Measurements from ENCODE around the gene MACROD2.

Gene MACROD2

GRCh38 chr20:14889496-14890255 lies 894.4 kb downstream of the MACROD2 start:
- DNase-seq (ENCODE audit: low spot score): no peak
- in situ Hi-C loops (cut with MboI; ENCODE audit: low sequenced_read_pairs, unreplicated experiment): no loop called here
- TF ChIP-seq CTCF (IDR thresholded peaks at IDR 0.05; ENCODE audit: borderline replicate concordance, control extremely low read depth, extremely low read depth, insufficient read depth, missing control alignments): no peak

GRCh38 chr20:14890713-14891112 lies 895.4 kb downstream of the MACROD2 start:
- in situ Hi-C loops (cut with MboI; ENCODE audit: low sequenced_read_pairs, unreplicated experiment): no loop called here
- DNase-seq (ENCODE audit: low spot score): no peak
- no peak for TF ChIP-seq CTCF (IDR thresholded peaks at IDR 0.05; ENCODE audit: borderline replicate concordance, control extremely low read depth, extremely low read depth, insufficient read depth, missing control alignments)

- TF ChIP-seq CTCF (IDR thresholded peaks at IDR 0.05; ENCODE audit: borderline replicate concordance, control extremely low read depth, extremely low read depth, insufficient read depth, missing control alignments): no peak
- DNase-seq (ENCODE audit: low spot score): no peak
- in situ Hi-C loops (cut with MboI; ENCODE audit: low sequenced_read_pairs, unreplicated experiment): no loop called here
These were observed 897.5 kb downstream of the MACROD2 start for GRCh38 chr20:14892782-14893181.

- no peak for TF ChIP-seq CTCF (IDR thresholded peaks at IDR 0.05; ENCODE audit: borderline replicate concordance, control extremely low read depth, extremely low read depth, insufficient read depth, missing control alignments)
- in situ Hi-C loops (cut with MboI; ENCODE audit: low sequenced_read_pairs, unreplicated experiment): no loop called here
These were observed 901.3 kb downstream of the MACROD2 start for GRCh38 chr20:14896569-14896968.

GRCh38 chr20:14897608-14898007 lies 902.3 kb downstream of the MACROD2 start:
- DNase-seq (ENCODE audit: low spot score): no peak
- TF ChIP-seq CTCF (IDR thresholded peaks at IDR 0.05; ENCODE audit: borderline replicate concordance, control extremely low read depth, extremely low read depth, insufficient read depth, missing control alignments): no peak
- in situ Hi-C loops (cut with MboI; ENCODE audit: low sequenced_read_pairs, unreplicated experiment): no loop called here

More at GRCh38 chr20:14896569-14896968, 901.3 kb downstream of the MACROD2 start:
- DNase-seq (ENCODE audit: low spot score): no peak

GRCh38 chr20:14902432-14903089 lies 907.2 kb downstream of the MACROD2 start:
- TF ChIP-seq CTCF (IDR thresholded peaks at IDR 0.05; ENCODE audit: borderline replicate concordance, control extremely low read depth, extremely low read depth, insufficient read depth, missing control alignments): no peak
- in situ Hi-C loops (cut with MboI; ENCODE audit: low sequenced_read_pairs, unreplicated experiment): no loop called here
- DNase-seq (ENCODE audit: low spot score): no peak

All from GM13976 (cell line).